Mononuclear cell (primary cell): ENCODE data around the gene LMO7. TPM values are rescaled to one million over a fixed set of nuclear protein-coding genes. Genes with fewer than 3 reads are reported as not detected.
"Not testable (repeated sequence)": the region's sequence is repeated elsewhere in the genome, so short reads cannot be mapped to it uniquely, and the experiment has no call there.

Experiments used
- H3K27me3 ChIP-seq: 2 replicates; pipeline ENCODE4 v1.6.0; 2011; ENCODE audit warnings: low read length, control low read depth; ENCODE audit not compliant: insufficient read depth
- H3K4me1 ChIP-seq: 2 replicates; pipeline ENCODE4 v1.5.1; 2011; ENCODE audit warnings: mild to moderate bottlenecking, low read length, control low read depth; ENCODE audit not compliant: insufficient read depth
- H3K4me3 ChIP-seq: 2 replicates; pipeline ENCODE4 v1.5.1; 2011; ENCODE audit warnings: mild to moderate bottlenecking, low read length, moderate library complexity
- H3K9me3 ChIP-seq: 2 replicates; pipeline ENCODE4 v1.5.1; 2011; ENCODE audit warnings: low read depth, mild to moderate bottlenecking, control low read depth, low read length
- total RNA-seq: library from RNA; depleted of rRNA; stranded (reverse); fragments of >200 nt; gene quantifications from one replicate; pipeline ENCODE4 v1.2.3, GENCODE V29; 2012

The LMO7 gene
- total RNA-seq, 1 donor = 18.4 TPM

- H3K27me3 ChIP-seq = no peaks in the 10 kb centered on the region
These were observed 90.2 kb downstream of the LMO7 start for GRCh38 chr13:75726306-75726705.

GRCh38 chr13:75733113-75733512 lies 97.0 kb downstream of the LMO7 start:
- not testable (repeated sequence) for H3K4me3 ChIP-seq, H3K27me3 ChIP-seq, H3K9me3 ChIP-seq, H3K4me1 ChIP-seq

More at GRCh38 chr13:75726306-75726705, 90.2 kb downstream of the LMO7 start:
- Histone ChIP-seq H3K9me3 (no peaks in the 10 kb centered on the region), H3K4me1 (no peaks in the 10 kb centered on the region), H3K4me3 (no peak overlapping the region)

- no peaks in the 10 kb centered on the region for H3K27me3 ChIP-seq
- H3K4me3 ChIP-seq = no peak overlapping the region
These were observed 100.0 kb downstream of the LMO7 start for GRCh38 chr13:75736173-75736572.

GRCh38 chr13:75738841-75739240 lies 102.7 kb downstream of the LMO7 start:
- Histone ChIP-seq H3K9me3 (no peaks in the 10 kb centered on the region), H3K27me3 (no peaks in the 10 kb centered on the region), H3K4me3 (no peak overlapping the region), H3K4me1 (no peaks in the 10 kb centered on the region)

More at GRCh38 chr13:75736173-75736572, 100.0 kb downstream of the LMO7 start:
- Histone ChIP-seq H3K4me1 (no peaks in the 10 kb centered on the region), H3K9me3 (no peaks in the 10 kb centered on the region)

- Histone ChIP-seq H3K27me3 (no peaks in the 10 kb centered on the region), H3K9me3 (no peaks in the 10 kb centered on the region), H3K4me3 (no peak overlapping the region), H3K4me1 (no peaks in the 10 kb centered on the region)
These were observed 103.2 kb downstream of the LMO7 start for GRCh38 chr13:75739244-75739868.

- Histone ChIP-seq H3K9me3 (no peaks in the 10 kb centered on the region), H3K4me3 (no peak overlapping the region), H3K4me1 (no peaks in the 10 kb centered on the region)
These were observed 103.9 kb downstream of the LMO7 start for GRCh38 chr13:75740031-75740430.

GRCh38 chr13:75743072-75743471 lies 106.9 kb downstream of the LMO7 start:
- H3K27me3 ChIP-seq, H3K4me1 ChIP-seq, H3K9me3 ChIP-seq, H3K4me3 ChIP-seq: not testable (repeated sequence)

More at GRCh38 chr13:75740031-75740430, 103.9 kb downstream of the LMO7 start:
- no peaks in the 10 kb centered on the region for H3K27me3 ChIP-seq

- Histone ChIP-seq H3K9me3 (no peaks in the 10 kb centered on the region), H3K4me1 (no peaks in the 10 kb centered on the region), H3K27me3 (no peaks in the 10 kb centered on the region), H3K4me3 (no peak overlapping the region)
These were observed 108.0 kb downstream of the LMO7 start for GRCh38 chr13:75744127-75744526.

GRCh38 chr13:75745387-75745786 lies 109.3 kb downstream of the LMO7 start:
- no peaks in the 10 kb centered on the region for H3K9me3 ChIP-seq
- H3K4me1 ChIP-seq = no peaks in the 10 kb centered on the region
- H3K4me3 ChIP-seq = no peak overlapping the region
- no peaks in the 10 kb centered on the region for H3K27me3 ChIP-seq

GRCh38 chr13:75748874-75749273 lies 112.7 kb downstream of the LMO7 start:
- H3K9me3 ChIP-seq = peaks cover 10% of the 10 kb centered on the region
- H3K4me1 ChIP-seq = no peaks in the 10 kb centered on the region
- no peak overlapping the region for H3K4me3 ChIP-seq
- H3K27me3 ChIP-seq = no peaks in the 10 kb centered on the region

GRCh38 chr13:75749407-75749806 lies 113.3 kb downstream of the LMO7 start:
- Histone ChIP-seq H3K4me3 (no peak overlapping the region), H3K4me1 (no peaks in the 10 kb centered on the region), H3K27me3 (no peaks in the 10 kb centered on the region), H3K9me3 (peaks cover 12% of the 10 kb centered on the region)

- Histone ChIP-seq H3K27me3 (no peaks in the 10 kb centered on the region), H3K9me3 (peaks cover 12% of the 10 kb centered on the region), H3K4me3 (no peak overlapping the region), H3K4me1 (no peaks in the 10 kb centered on the region)
These were observed 115.2 kb downstream of the LMO7 start for GRCh38 chr13:75751350-75751749.

- Histone ChIP-seq H3K4me3 (no peak overlapping the region), H3K4me1 (no peaks in the 10 kb centered on the region), H3K9me3 (peaks cover 12% of the 10 kb centered on the region), H3K27me3 (no peaks in the 10 kb centered on the region)
These were observed 116.7 kb downstream of the LMO7 start for GRCh38 chr13:75752826-75753225.

- Histone ChIP-seq H3K27me3 (no peaks in the 10 kb centered on the region), H3K4me3 (no peak overlapping the region), H3K9me3 (peaks cover 12% of the 10 kb centered on the region), H3K4me1 (no peaks in the 10 kb centered on the region)
These were observed 118.8 kb downstream of the LMO7 start for GRCh38 chr13:75754936-75755335.

GRCh38 chr13:75757336-75757735 lies 121.2 kb downstream of the LMO7 start:
- Histone ChIP-seq H3K4me1 (peaks cover 6% of the 10 kb centered on the region), H3K9me3 (peaks cover 12% of the 10 kb centered on the region), H3K4me3 (no peak overlapping the region), H3K27me3 (no peaks in the 10 kb centered on the region)

GRCh38 chr13:75759531-75759930 lies 123.4 kb downstream of the LMO7 start:
- Histone ChIP-seq H3K4me3 (no peak overlapping the region), H3K27me3 (no peaks in the 10 kb centered on the region), H3K4me1 (peaks cover 12% of the 10 kb centered on the region)

More at GRCh38 chr13:75759531-75759930, 123.4 kb downstream of the LMO7 start:
- no peaks in the 10 kb centered on the region for H3K9me3 ChIP-seq
